Smooth muscle cell (in vitro differentiated cells): Measurements from ENCODE around the gene CDIP1. TPM values are rescaled to one million over a fixed set of nuclear protein-coding genes. Genes with fewer than 3 reads are reported as not detected.
A peak's percentile ranks its signal among the peaks of the same experiment; 100 is the strongest.

Experiments
- DNase-seq: peaks from one replicate; lab custom pipeline; 2025; ENCODE audit not compliant: unreplicated experiment; lab: John Stamatoyannopoulos, UW
- H2AFZ ChIP-seq: fragments of 200-600 bp; sonication (generic); 2 replicates; pipeline ENCODE4 v1.6.0; 2016; ENCODE audit warnings: antibody characterized with exemption, low read depth, mild to moderate bottlenecking
- H3F3A ChIP-seq: fragments of 200-600 bp; sonication (generic); 2 replicates; pipeline ENCODE4 v1.6.0; 2017; ENCODE audit warnings: antibody characterized with exemption, low read depth
- H3K27ac ChIP-seq: fragments of 200-600 bp; sonication (generic); 2 replicates; pipeline ENCODE4 v1.5.1; 2016; ENCODE audit warnings: low read depth, mild to moderate bottlenecking
- H3K27me3 ChIP-seq: fragments of 200-600 bp; sonication (generic); 2 replicates; pipeline ENCODE4 v1.6.1; 2016; ENCODE audit warnings: low read depth, mild to moderate bottlenecking
- H3K36me3 ChIP-seq: fragments of 200-600 bp; sonication (generic); 2 replicates; pipeline ENCODE4 v1.5.1; 2016; ENCODE audit warnings: low read depth
- H3K4me1 ChIP-seq: fragments of 200-600 bp; sonication (generic); 2 replicates; pipeline ENCODE4 v1.5.1; 2016; ENCODE audit warnings: low read depth
- H3K4me2 ChIP-seq: fragments of 200-600 bp; sonication (generic); 2 replicates; pipeline ENCODE4 v1.6.0; 2016; ENCODE audit warnings: mild to moderate bottlenecking
- H3K4me3 ChIP-seq: fragments of 200-600 bp; sonication (generic); 2 replicates; pipeline ENCODE4 v1.5.1; 2016; ENCODE audit warnings: mild to moderate bottlenecking
- H3K79me2 ChIP-seq: fragments of 200-600 bp; sonication (generic); 2 replicates; pipeline ENCODE4 v1.6.0; 2016; ENCODE audit warnings: low read depth, mild to moderate bottlenecking
- H3K9ac ChIP-seq: fragments of 200-600 bp; sonication (generic); 2 replicates; pipeline ENCODE4 v1.6.0; 2016; ENCODE audit warnings: low read depth
- H3K9me3 ChIP-seq: fragments of 200-600 bp; sonication (generic); replicated peaks from 2 replicates; pipeline ENCODE4 v1.5.1; 2016; ENCODE audit warnings: low read depth
- H4K20me1 ChIP-seq: fragments of 200-600 bp; sonication (generic); 2 replicates; pipeline ENCODE4 v1.6.0; 2016; ENCODE audit warnings: low read depth
- WGBS: methylation state at CpG from one replicate; pipeline ENCODE4 v1.1.7; 2016; ENCODE audit warnings: low lambda C conversion rate; 5-methylcytosine and 5-hydroxymethylcytosine counted together
- polyA plus RNA-seq: library from polyadenylated mRNA; unstranded; fragments of >200 nt; fragmentation: Nextera tagmentation; extraction: Ambion mirVana; gene quantifications from 2 replicates; pipeline ENCODE4 v1.2.1, GENCODE V29; 2016
- total RNA-seq: library from RNA; depleted of rRNA; stranded (reverse); fragments of >200 nt; gene quantifications from 2 replicates; pipeline ENCODE4 v1.2.3, GENCODE V29; 2014
- TF ChIP-seq, protein P1 (sequence below): fragments of 200-600 bp; sonication (generic); IDR thresholded peaks from 2 replicates; pipeline ENCODE4 v1.5.1; 2017; ENCODE audit warnings: borderline replicate concordance, mild to moderate bottlenecking, antibody characterized with exemption; ENCODE audit not compliant: insufficient read depth, poor library complexity, severe bottlenecking

CDIP1 gene
- total and polyA plus RNA-seq, 2 experiments from 2014 or later = 19.7 to 36.9 TPM

GRCh38 chr16:4481526-4481925 is 57.0 kb downstream of the CDIP1 start:
- no peaks in the 10 kb centered on the region for H3K9me3 ChIP-seq
- no peak overlapping the region for H3K4me2 ChIP-seq
- no peaks in the 10 kb centered on the region for H3K27me3 ChIP-seq
- WGBS = 87% methylated on average over 2 of the region's 2 CpGs
- H3K79me2 ChIP-seq = peaks cover 62% of the 10 kb centered on the region
- no peak overlapping the region for H3K27ac ChIP-seq
- no peak overlapping the region for H3K9ac ChIP-seq
- H2AFZ ChIP-seq = no peak overlapping the region
- H3F3A ChIP-seq = no peaks in the 10 kb centered on the region
- no peaks in the 10 kb centered on the region for H3K36me3 ChIP-seq
- H3K4me1 ChIP-seq = no peaks in the 10 kb centered on the region
- DNase-seq = no peak
- no peak overlapping the region for H3K4me3 ChIP-seq
- H4K20me1 ChIP-seq = peaks cover 49% of the 10 kb centered on the region
- TF ChIP-seq, protein P1, sequence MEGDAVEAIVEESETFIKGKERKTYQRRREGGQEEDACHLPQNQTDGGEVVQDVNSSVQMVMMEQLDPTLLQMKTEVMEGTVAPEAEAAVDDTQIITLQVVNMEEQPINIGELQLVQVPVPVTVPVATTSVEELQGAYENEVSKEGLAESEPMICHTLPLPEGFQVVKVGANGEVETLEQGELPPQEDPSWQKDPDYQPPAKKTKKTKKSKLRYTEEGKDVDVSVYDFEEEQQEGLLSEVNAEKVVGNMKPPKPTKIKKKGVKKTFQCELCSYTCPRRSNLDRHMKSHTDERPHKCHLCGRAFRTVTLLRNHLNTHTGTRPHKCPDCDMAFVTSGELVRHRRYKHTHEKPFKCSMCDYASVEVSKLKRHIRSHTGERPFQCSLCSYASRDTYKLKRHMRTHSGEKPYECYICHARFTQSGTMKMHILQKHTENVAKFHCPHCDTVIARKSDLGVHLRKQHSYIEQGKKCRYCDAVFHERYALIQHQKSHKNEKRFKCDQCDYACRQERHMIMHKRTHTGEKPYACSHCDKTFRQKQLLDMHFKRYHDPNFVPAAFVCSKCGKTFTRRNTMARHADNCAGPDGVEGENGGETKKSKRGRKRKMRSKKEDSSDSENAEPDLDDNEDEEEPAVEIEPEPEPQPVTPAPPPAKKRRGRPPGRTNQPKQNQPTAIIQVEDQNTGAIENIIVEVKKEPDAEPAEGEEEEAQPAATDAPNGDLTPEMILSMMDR = no peak

DNA sequence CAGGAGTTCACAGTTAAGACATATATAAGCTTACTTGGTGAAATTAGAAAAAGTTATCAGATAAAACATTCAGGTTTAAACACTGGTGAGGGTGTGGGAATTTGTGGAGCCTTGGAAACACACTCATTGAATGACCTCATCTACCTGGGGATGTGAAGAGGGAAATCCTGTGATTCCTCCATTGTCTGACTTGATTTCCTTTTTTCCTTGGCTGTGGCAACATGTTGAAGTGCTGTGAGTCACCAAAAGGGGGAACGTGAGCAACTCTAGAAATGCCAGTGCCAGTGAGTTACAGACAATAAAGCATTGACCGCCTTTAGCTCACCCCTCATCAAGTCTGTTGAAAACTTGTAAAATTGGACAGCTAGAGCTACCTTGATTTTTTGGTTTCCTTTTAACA is 60.6 kb downstream of the CDIP1 start:
- H3K4me3 ChIP-seq = no peak overlapping the region
- no peaks in the 10 kb centered on the region for H3K36me3 ChIP-seq
- H3K27me3 ChIP-seq = no peaks in the 10 kb centered on the region
- no peak overlapping the region for H3K27ac ChIP-seq
- H3K9me3 ChIP-seq = no peaks in the 10 kb centered on the region
- no peaks in the 10 kb centered on the region for H3K4me1 ChIP-seq
- H3F3A ChIP-seq = peaks cover 4% of the 10 kb centered on the region
- DNase-seq = no peak
- H2AFZ ChIP-seq = no peak overlapping the region
- no peak overlapping the region for H3K9ac ChIP-seq
- peaks cover 28% of the 10 kb centered on the region for H4K20me1 ChIP-seq
- peak overlapping the region; percentile 90 for H3K4me2 ChIP-seq
- TF ChIP-seq, protein P1 = no peak
- 66% methylated on average over 2 of the region's 2 CpGs for WGBS
- H3K79me2 ChIP-seq = peaks cover 43% of the 10 kb centered on the region

GRCh38 chr16:4475880-4476788 is 62.4 kb downstream of the CDIP1 start, which contains the start of gene HMOX2:
Gene HMOX2, plus strand, starts transcription at chr16:4476398. Its CDS starts 29,127 bp downstream, at chr16:4505525.
- 12% methylated on average over 58 of the region's 70 CpGs for WGBS
- H3K27ac ChIP-seq = peak within 1 kb of the TSS; percentile 55
- H2AFZ ChIP-seq = peak within 1 kb of the TSS; percentile 75
- peaks cover 32% of the 10 kb centered on the region for H3K79me2 ChIP-seq
- H3K4me1 ChIP-seq = no peaks in the 10 kb centered on the region
- H3K4me3 ChIP-seq = peak within 1 kb of the TSS; percentile 73
- peak within 1 kb of the TSS; percentile 64 for H3K9ac ChIP-seq
- DNase-seq = peak; percentile 77
- TF ChIP-seq, protein P1 = peak; percentile 38
- H3K4me2 ChIP-seq = peak within 1 kb of the TSS; percentile 90
- H3F3A ChIP-seq = peaks cover 4% of the 10 kb centered on the region
- H4K20me1 ChIP-seq = peaks cover 11% of the 10 kb centered on the region
- no peaks in the 10 kb centered on the region for H3K36me3 ChIP-seq
- H3K27me3 ChIP-seq = no peaks in the 10 kb centered on the region
- no peaks in the 10 kb centered on the region for H3K9me3 ChIP-seq
